SK-N-SH (cell line): ENCODE results near the gene DOP1B.

Experiments
- EP300 ChIP-seq, 2 experiments: IDR thresholded peaks; 2 replicates each; pipeline versions ENCODE4 v1.4.0 to v1.6.1; 2012; ENCODE audit warnings: borderline replicate concordance in 1 of 2, low read depth in 1 of 2, low read length in 1 of 2
- FOXM1 ChIP-seq: IDR thresholded peaks from 2 replicates; pipeline ENCODE4 v1.4.0; 2012; ENCODE audit warnings: low read depth, mild to moderate bottlenecking
- MXI1 ChIP-seq: IDR thresholded peaks from 2 replicates; pipeline ENCODE4 v1.6.1; 2012; ENCODE audit warnings: mild to moderate bottlenecking, low read depth, low read length, improper control_type of control experiment
- POLR2AphosphoS5 ChIP-seq: IDR thresholded peaks from 2 replicates; pipeline ENCODE4 v1.6.1; 2012; ENCODE audit warnings: low read depth, low read length
- RAD21 ChIP-seq: IDR thresholded peaks from 2 replicates; pipeline ENCODE4 v1.6.1; 2012; ENCODE audit warnings: mild to moderate bottlenecking, low read length
- RFX5 ChIP-seq: IDR thresholded peaks from 2 replicates; pipeline ENCODE4 v1.6.1; 2012; ENCODE audit warnings: mild to moderate bottlenecking, improper control_type of control experiment, low read length
- TAF1 ChIP-seq: IDR thresholded peaks from 2 replicates; pipeline ENCODE4 v1.6.1; 2012; ENCODE audit warnings: low read depth, mild to moderate bottlenecking, low read length, moderate library complexity, borderline replicate concordance
- YY1 ChIP-seq: IDR thresholded peaks from 2 replicates; pipeline ENCODE4 v1.4.0; 2012; ENCODE audit warnings: low read depth, mild to moderate bottlenecking
- TF ChIP-seq, protein P1 (sequence below): fragments of 200-600 bp; sonication (generic); IDR thresholded peaks from 2 replicates; pipeline ENCODE4 v1.6.1; 2017; ENCODE audit warnings: antibody characterized with exemption, mild to moderate bottlenecking, moderate library complexity

DNA sequence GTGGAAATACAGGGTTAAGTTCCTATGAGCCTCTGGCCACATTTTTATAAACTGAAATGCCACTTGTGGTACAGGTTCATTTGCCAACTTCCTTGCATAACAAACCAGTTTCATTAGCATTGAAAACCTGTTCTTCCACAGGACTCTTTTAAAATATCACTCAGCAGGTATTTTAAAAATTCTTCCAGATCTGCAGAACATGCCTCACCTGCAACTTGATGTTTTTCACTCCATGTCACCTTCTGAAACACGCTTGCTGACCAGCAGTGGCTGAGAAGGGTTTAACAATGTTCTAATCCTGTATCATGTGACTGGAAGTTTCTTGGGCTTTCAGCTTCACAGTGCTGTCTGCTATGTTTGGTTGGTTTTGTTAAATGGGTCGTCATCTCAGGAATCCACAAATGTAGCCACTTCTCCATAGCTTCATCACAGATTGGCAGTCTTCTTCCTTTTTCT is 39.3 kb upstream of the DOP1B start:
- TF ChIP-seq POLR2AphosphoS5 (no peak), RAD21 (no peak), TAF1 (no peak), EP300 (IDR thresholded peaks at IDR 0.05; ENCODE audit: borderline replicate concordance in 1 of 2, low read depth in 1 of 2, low read length in 1 of 2) (no peak), RFX5 (no peak), MXI1 (no peak), YY1 (no peak), FOXM1 (no peak)
- TF ChIP-seq, protein P1, sequence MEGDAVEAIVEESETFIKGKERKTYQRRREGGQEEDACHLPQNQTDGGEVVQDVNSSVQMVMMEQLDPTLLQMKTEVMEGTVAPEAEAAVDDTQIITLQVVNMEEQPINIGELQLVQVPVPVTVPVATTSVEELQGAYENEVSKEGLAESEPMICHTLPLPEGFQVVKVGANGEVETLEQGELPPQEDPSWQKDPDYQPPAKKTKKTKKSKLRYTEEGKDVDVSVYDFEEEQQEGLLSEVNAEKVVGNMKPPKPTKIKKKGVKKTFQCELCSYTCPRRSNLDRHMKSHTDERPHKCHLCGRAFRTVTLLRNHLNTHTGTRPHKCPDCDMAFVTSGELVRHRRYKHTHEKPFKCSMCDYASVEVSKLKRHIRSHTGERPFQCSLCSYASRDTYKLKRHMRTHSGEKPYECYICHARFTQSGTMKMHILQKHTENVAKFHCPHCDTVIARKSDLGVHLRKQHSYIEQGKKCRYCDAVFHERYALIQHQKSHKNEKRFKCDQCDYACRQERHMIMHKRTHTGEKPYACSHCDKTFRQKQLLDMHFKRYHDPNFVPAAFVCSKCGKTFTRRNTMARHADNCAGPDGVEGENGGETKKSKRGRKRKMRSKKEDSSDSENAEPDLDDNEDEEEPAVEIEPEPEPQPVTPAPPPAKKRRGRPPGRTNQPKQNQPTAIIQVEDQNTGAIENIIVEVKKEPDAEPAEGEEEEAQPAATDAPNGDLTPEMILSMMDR = no peak
